Measurements from ENCODE around the gene RBM47. TPM values are rescaled to one million over a fixed set of nuclear protein-coding genes. Genes with fewer than 3 reads are reported as not detected.

Gene RBM47
- total and polyA plus RNA-seq, 2 donors (not counting 1 experiment from before 2014, with no cell fraction given), result 5.6 to 12.9 TPM

DNA sequence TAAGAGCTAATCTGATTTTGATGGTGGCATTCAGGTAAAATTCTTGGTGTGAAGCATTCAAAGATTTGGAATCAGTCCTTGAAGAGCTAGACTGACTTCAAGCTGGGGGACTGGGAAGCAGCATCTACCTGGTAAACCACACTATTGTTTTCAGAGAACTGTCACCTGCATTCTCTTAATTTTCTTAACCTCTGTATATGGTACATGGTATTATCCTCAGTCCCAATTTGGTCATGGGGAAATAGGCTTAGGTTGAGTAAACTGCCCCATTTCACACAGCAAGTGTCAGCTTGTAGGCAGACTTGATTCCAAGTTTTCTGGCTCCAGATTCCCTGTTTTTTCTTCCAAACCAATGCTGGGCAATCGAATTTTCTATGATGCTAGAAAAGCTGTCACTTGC, 190.1 kb downstream of the RBM47 start:
- intact Hi-C loops (cut with micrococcal nuclease), result no loop called here

GRCh38 chr4:40438384-40439026, 191.2 kb downstream of the RBM47 start:
- WGBS (ENCODE audit: insufficient coverage), result 98% methylated on average over 61 of the region's 64 CpGs
- Histone ChIP-seq H3K4me3 (ENCODE audit: control extremely low read depth in 1 of 5, extremely low read depth in 1 of 5, insufficient read depth in 1 of 5, low read depth in 2 of 5, low read length in 4 of 5) (no peak overlapping the region), H3K27me3 (replicated peaks in 1 of 4; ENCODE audit: control extremely low read depth in 1 of 4, control insufficient read depth in 3 of 4, insufficient read depth in 4 of 4, low read length in 3 of 4) (no peaks in the 10 kb centered on the region), H3K27ac (ENCODE audit: low read length in 2 of 2) (no peak overlapping the region), H3K9ac (ENCODE audit: low read length) (no peak overlapping the region), H4K20me1 (ENCODE audit: control insufficient read depth, insufficient read depth, low read length, poor library complexity, severe bottlenecking) (no peaks in the 10 kb centered on the region), H3K79me2 (ENCODE audit: control insufficient read depth, insufficient read depth, low read length) (no peaks in the 10 kb centered on the region), H3K36me3 (replicated peaks in 1 of 2; ENCODE audit: control extremely low read depth in 1 of 2, control insufficient read depth in 1 of 2, extremely low read depth in 1 of 2, insufficient read depth in 2 of 2, low read length in 1 of 2) (no peaks in the 10 kb centered on the region), H3K4me1 (ENCODE audit: control insufficient read depth in 2 of 2, insufficient read depth in 2 of 2, low read length in 2 of 2) (no peaks in the 10 kb centered on the region), H3K9me3 (ENCODE audit: control extremely low read depth in 1 of 3, control insufficient read depth in 2 of 3, insufficient read depth in 1 of 3, low read length in 2 of 3) (peaks cover 0 to 15% (median 0%) of the 10 kb centered on the region in 3 donors), H3K4me2 (replicated peaks; ENCODE audit: low read depth, low read length, poor library complexity, severe bottlenecking) (no peak overlapping the region), H2AFZ (ENCODE audit: insufficient read depth, low read depth, low read length, poor library complexity, severe bottlenecking) (no peak overlapping the region)
- no peak for ATAC-seq (ENCODE audit: low read depth)
- Mint-ChIP-seq H3K9me3 (ENCODE audit: insufficient read depth) (no peaks in the 10 kb centered on the region), H3K27me3 (no peaks in the 10 kb centered on the region), H3K27ac (no peak overlapping the region), H3K4me3 (no peak overlapping the region), H3K4me1 (no peaks in the 10 kb centered on the region)
- POLR2A ChIA-PET, result no interaction called here
- CTCF ChIA-PET, result no interaction called here
- TF ChIP-seq, protein P1, sequence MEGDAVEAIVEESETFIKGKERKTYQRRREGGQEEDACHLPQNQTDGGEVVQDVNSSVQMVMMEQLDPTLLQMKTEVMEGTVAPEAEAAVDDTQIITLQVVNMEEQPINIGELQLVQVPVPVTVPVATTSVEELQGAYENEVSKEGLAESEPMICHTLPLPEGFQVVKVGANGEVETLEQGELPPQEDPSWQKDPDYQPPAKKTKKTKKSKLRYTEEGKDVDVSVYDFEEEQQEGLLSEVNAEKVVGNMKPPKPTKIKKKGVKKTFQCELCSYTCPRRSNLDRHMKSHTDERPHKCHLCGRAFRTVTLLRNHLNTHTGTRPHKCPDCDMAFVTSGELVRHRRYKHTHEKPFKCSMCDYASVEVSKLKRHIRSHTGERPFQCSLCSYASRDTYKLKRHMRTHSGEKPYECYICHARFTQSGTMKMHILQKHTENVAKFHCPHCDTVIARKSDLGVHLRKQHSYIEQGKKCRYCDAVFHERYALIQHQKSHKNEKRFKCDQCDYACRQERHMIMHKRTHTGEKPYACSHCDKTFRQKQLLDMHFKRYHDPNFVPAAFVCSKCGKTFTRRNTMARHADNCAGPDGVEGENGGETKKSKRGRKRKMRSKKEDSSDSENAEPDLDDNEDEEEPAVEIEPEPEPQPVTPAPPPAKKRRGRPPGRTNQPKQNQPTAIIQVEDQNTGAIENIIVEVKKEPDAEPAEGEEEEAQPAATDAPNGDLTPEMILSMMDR (IDR thresholded peaks at IDR 0.05), result no peak
- no peak for TF ChIP-seq EZH2 (IDR thresholded peaks at IDR 0.05; ENCODE audit: borderline replicate concordance, insufficient read depth, low read depth, low read length, poor library complexity, severe bottlenecking)
- peak; percentile 9 for DNase-seq
- intact Hi-C loops (cut with micrococcal nuclease), result no loop called here

More for the DNA sequence above, 190.1 kb downstream of the RBM47 start:
- no peaks in the 10 kb centered on the region for H4K20me1 ChIP-seq (ENCODE audit: control insufficient read depth, insufficient read depth, low read length, poor library complexity, severe bottlenecking)
- ChIA-PET POLR2A (no interaction called here), CTCF (no interaction called here)
- no peak overlapping the region for H2AFZ ChIP-seq (ENCODE audit: insufficient read depth, low read depth, low read length, poor library complexity, severe bottlenecking)
- H3K4me2 ChIP-seq (replicated peaks; ENCODE audit: low read depth, low read length, poor library complexity, severe bottlenecking), result no peak overlapping the region
- Mint-ChIP-seq H3K9me3 (ENCODE audit: insufficient read depth) (no peaks in the 10 kb centered on the region), H3K27me3 (no peaks in the 10 kb centered on the region), H3K4me1 (no peaks in the 10 kb centered on the region), H3K27ac (no peak overlapping the region), H3K4me3 (no peak overlapping the region)
- ATAC-seq (ENCODE audit: low read depth) (no peak), DNase-seq (no peak)
- H3K27me3 ChIP-seq (replicated peaks in 1 of 4; ENCODE audit: control extremely low read depth in 1 of 4, control insufficient read depth in 3 of 4, insufficient read depth in 4 of 4, low read length in 3 of 4), result no peaks in the 10 kb centered on the region
- no peaks in the 10 kb centered on the region for H3K4me1 ChIP-seq (ENCODE audit: control insufficient read depth in 2 of 2, insufficient read depth in 2 of 2, low read length in 2 of 2)
- H3K9ac ChIP-seq (ENCODE audit: low read length), result no peak overlapping the region
- H3K36me3 ChIP-seq (replicated peaks in 1 of 2; ENCODE audit: control extremely low read depth in 1 of 2, control insufficient read depth in 1 of 2, extremely low read depth in 1 of 2, insufficient read depth in 2 of 2, low read length in 1 of 2), result no peaks in the 10 kb centered on the region
- no peaks in the 10 kb centered on the region for H3K79me2 ChIP-seq (ENCODE audit: control insufficient read depth, insufficient read depth, low read length)
- no peak overlapping the region for H3K27ac ChIP-seq (ENCODE audit: low read length in 2 of 2)
- TF ChIP-seq, protein P1 (IDR thresholded peaks at IDR 0.05), result no peak
- TF ChIP-seq EZH2 (IDR thresholded peaks at IDR 0.05; ENCODE audit: borderline replicate concordance, insufficient read depth, low read depth, low read length, poor library complexity, severe bottlenecking), result no peak
- peaks cover 0 to 15% (median 0%) of the 10 kb centered on the region in 3 donors for H3K9me3 ChIP-seq (ENCODE audit: control extremely low read depth in 1 of 3, control insufficient read depth in 2 of 3, insufficient read depth in 1 of 3, low read length in 2 of 3)
- H3K4me3 ChIP-seq (ENCODE audit: control extremely low read depth in 1 of 5, extremely low read depth in 1 of 5, insufficient read depth in 1 of 5, low read depth in 2 of 5, low read length in 4 of 5), result no peak overlapping the region
- no CpG with 5 or more reads among the region's 1 CpG for whole genome bisulfite sequencing (ENCODE audit: insufficient coverage)

Data from B cell (primary cell).